Upper lobe of right lung (tissue), 1 donor: ENCODE data around the gene NPLOC4. TPM values are rescaled to one million over a fixed set of nuclear protein-coding genes. Genes with fewer than 3 reads are reported as not detected.
A peak's percentile ranks its signal among the peaks of the same experiment; 100 is the strongest.

Experiments used
- ATAC-seq: fragments of 200-7000 bp; cut with Tn5 transposase; one replicate; pipeline ENCODE4 v1.9.1; 2020; ENCODE audit warnings: mild to moderate bottlenecking, moderate library complexity
- DNase-seq: peaks from one replicate; pipeline ENCODE4 v3.0.0-alpha.2; 2020
- H3K27ac ChIP-seq: fragments of 200-600 bp; one replicate; pipeline ENCODE4 v1.8.0; 2022
- H3K27me3 ChIP-seq: fragments of 200-600 bp; one replicate; pipeline ENCODE4 v1.8.0; 2022; ENCODE audit warnings: mild to moderate bottlenecking
- H3K36me3 ChIP-seq: fragments of 200-600 bp; one replicate; pipeline ENCODE4 v1.8.0; 2022
- H3K4me1 ChIP-seq: fragments of 200-600 bp; one replicate; pipeline ENCODE4 v1.8.0; 2022
- H3K4me3 ChIP-seq: fragments of 200-600 bp; one replicate; pipeline ENCODE4 v1.8.0; 2022; ENCODE audit warnings: mild to moderate bottlenecking
- H3K9me3 ChIP-seq: fragments of 200-600 bp; one replicate; pipeline ENCODE4 v1.8.0; 2022
- intact Hi-C: fragments of 100-400 bp; cut with DNase I; formaldehyde crosslinking; loops from one replicate; pipeline ENCODE4 v1.11.0; 2022
- total RNA-seq: library from RNA; stranded (reverse); fragmentation: NEBNext Ultra II Directional; extraction: Animal tissue kit (Norgen Biotek cat#: 25700); gene quantifications from one replicate; pipeline ENCODE4 v1.2.1, GENCODE V29; 2021
- TF ChIP-seq, protein P1 (sequence below): fragments of 200-600 bp; IDR thresholded peaks from one replicate; pipeline ENCODE4 v1.8.0; 2022; ENCODE audit warnings: antibody characterized with exemption
- donor health status: DM: no; HTN: yes; CAD: no; lungs with severe emphysema.

Gene NPLOC4
- total RNA-seq, 1 donor from 2014 or later, result 93.6 TPM

DNA sequence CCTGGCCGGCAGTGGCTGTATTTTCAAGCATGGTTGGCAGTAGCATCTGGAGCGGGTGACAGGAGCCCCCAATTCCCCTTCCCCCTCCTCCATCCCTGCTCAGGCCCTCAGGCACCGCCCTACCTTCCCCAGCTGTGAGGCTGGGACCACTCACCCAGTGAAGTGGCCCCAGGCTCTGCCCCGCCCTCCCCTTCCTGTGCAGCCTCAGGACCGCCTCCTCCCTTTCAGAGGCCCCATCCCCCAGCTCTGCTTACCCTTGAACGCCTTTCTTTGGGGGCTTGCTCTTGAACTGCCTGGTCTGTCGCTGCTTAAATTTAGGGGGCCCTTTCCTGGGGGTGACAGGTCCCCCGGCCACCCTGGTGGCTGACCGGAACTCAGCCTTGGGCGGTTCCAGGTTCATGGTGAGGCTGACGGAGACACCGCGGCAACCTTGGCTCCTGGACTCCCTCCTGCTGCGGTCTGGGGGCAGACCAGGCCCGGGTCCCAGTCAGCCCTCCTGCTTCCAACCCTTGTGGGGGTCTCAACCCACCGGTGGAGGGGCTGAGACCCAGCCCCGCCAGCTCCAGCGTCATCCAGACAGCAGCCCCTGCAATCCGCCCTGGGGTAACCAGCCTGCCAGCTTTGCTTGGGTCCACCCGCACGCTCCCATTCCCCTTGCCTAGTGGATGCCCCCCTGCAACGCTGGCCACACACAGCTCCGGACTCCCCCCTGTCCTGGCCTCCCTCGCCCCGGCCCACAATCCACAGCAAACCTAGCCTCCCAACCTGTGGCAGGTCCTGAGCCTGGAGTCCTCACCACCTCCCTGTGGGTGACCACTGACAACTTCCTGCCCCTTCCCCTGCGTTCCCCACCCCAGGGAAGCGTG, 16.2 kb upstream of the NPLOC4 start:
- Histone ChIP-seq H3K27ac (no peak overlapping the region), H3K27me3 (peaks cover 26% of the 10 kb centered on the region), H3K36me3 (no peaks in the 10 kb centered on the region), H3K4me1 (no peaks in the 10 kb centered on the region), H3K9me3 (no peaks in the 10 kb centered on the region), H3K4me3 (peak overlapping the region; percentile 16)
- ATAC-seq (peak; percentile 21), DNase-seq (no peak)
- intact Hi-C loops, result no loop called here
- TF ChIP-seq, protein P1, sequence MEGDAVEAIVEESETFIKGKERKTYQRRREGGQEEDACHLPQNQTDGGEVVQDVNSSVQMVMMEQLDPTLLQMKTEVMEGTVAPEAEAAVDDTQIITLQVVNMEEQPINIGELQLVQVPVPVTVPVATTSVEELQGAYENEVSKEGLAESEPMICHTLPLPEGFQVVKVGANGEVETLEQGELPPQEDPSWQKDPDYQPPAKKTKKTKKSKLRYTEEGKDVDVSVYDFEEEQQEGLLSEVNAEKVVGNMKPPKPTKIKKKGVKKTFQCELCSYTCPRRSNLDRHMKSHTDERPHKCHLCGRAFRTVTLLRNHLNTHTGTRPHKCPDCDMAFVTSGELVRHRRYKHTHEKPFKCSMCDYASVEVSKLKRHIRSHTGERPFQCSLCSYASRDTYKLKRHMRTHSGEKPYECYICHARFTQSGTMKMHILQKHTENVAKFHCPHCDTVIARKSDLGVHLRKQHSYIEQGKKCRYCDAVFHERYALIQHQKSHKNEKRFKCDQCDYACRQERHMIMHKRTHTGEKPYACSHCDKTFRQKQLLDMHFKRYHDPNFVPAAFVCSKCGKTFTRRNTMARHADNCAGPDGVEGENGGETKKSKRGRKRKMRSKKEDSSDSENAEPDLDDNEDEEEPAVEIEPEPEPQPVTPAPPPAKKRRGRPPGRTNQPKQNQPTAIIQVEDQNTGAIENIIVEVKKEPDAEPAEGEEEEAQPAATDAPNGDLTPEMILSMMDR, result no peak

DNA sequence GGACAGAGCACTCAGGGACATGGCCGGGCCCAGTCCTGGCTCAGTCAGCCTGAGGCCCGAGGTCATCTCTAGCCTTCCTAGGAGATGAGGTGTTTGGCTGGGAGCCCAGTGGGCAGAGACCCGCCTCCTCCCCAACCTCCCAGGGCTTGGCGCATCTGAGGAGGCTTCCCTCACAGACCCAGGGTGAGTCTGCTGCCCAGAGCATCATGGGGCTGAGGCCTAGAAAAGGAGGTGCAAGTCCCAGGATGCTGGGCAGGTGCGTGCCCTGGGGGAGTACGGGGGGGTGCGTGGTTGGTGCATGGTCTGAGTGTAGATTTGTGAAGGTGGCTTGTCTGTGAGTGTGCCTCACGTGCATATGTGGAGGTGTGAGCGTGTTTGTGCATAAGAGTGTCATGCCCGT, 14.8 kb upstream of the NPLOC4 start:
- H3K4me1 ChIP-seq, result no peaks in the 10 kb centered on the region
- no peaks in the 10 kb centered on the region for H3K36me3 ChIP-seq
- intact Hi-C loops, result no loop called here
- no peak for ATAC-seq
- no peak overlapping the region for H3K27ac ChIP-seq
- peaks cover 35% of the 10 kb centered on the region for H3K27me3 ChIP-seq
- DNase-seq, result no peak
- TF ChIP-seq, protein P1, result no peak
- no peaks in the 10 kb centered on the region for H3K9me3 ChIP-seq
- no peak overlapping the region for H3K4me3 ChIP-seq

DNA sequence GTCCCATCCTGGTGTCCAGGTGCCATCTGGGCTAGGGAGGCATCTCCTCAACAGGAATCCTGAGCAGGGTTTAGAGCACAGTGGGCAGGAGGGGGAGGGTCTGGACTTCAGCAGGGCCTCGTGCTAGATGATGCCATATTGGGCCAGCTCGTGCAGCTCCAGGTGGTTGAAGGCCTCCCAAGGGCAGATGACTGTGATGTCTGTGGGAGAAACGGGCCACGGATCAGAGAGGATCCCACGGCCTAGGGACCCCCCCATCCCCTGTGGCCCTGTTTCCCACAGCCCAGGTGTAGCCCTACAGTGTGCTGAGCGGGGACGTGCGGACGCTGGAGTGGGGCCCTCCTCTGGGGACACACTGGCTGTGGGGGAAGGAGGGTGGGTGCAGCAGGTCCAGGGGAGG, 14.0 kb upstream of the NPLOC4 start:
- no peak for ATAC-seq
- no peak for DNase-seq
- Histone ChIP-seq H3K4me3 (no peak overlapping the region), H3K4me1 (no peaks in the 10 kb centered on the region), H3K36me3 (no peaks in the 10 kb centered on the region), H3K9me3 (no peaks in the 10 kb centered on the region), H3K27me3 (peaks cover 35% of the 10 kb centered on the region), H3K27ac (no peak overlapping the region)
- TF ChIP-seq, protein P1, result no peak
- intact Hi-C loops, result no loop called here

DNA sequence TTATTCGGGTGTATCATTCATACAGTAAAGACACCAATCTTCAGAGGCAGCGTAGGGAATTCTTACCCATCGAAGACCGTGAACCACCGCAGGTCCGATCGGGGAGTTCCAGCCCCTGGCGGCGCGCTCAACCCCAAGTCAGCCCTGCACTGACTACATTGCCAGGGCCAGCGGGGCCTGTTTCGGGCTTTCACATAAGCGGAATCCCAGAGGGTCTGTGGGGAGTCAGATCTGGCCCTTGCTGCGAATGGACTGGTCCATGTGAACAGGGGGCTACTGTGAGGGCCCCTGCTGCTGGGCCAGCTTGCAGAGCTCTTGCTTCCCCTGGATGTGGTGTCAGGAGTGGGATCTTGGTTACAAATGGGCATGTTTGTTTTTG, 11.8 kb upstream of the NPLOC4 start:
- intact Hi-C loops, result no loop called here
- TF ChIP-seq, protein P1, result no peak
- ATAC-seq (no peak), DNase-seq (no peak)
- no peaks in the 10 kb centered on the region for H3K36me3 ChIP-seq
- no peak overlapping the region for H3K4me3 ChIP-seq
- no peaks in the 10 kb centered on the region for H3K4me1 ChIP-seq
- H3K27me3 ChIP-seq, result peaks cover 35% of the 10 kb centered on the region
- H3K27ac ChIP-seq, result no peak overlapping the region
- H3K9me3 ChIP-seq, result no peaks in the 10 kb centered on the region

DNA sequence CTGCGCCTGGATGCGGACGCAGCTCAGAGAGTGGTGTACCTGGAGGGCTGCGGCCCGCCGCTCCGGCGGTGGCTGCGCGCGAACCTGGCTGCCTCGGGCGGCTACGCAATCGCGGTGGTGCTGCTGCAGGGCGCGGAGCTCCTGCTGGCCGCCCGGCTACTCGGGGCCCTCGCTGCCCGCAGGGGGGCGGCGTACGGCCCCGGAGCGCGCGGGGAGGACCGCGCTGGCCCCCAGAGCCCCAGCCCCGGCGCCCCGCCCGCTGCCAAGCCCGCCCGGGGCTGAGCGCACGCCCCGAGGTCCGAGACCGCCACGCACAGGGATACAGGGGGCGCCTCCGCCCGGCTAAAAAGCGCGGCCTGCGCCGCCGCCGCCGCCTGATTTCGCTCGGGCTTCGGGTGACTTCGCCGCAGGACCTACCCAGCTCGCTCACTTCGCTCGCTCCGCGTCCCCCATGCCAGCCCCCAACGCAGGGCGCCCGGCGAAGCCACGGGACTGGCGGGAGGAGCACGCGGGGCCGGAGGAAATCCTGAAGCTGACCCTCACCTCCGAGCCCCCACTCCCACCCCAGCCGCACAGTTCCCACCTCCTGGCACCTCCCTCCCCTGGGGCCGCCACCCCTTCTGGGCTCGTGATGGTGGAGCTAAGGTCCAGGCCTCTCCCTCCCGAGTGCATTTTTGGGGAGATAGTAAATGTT, 11.2 kb upstream of the NPLOC4 start:
- no peaks in the 10 kb centered on the region for H3K4me1 ChIP-seq
- no peak for DNase-seq
- TF ChIP-seq, protein P1, result no peak
- peaks cover 35% of the 10 kb centered on the region for H3K27me3 ChIP-seq
- no peak for ATAC-seq
- no peak overlapping the region for H3K4me3 ChIP-seq
- intact Hi-C loops, result no loop called here
- H3K27ac ChIP-seq, result no peak overlapping the region
- no peaks in the 10 kb centered on the region for H3K9me3 ChIP-seq
- H3K36me3 ChIP-seq, result no peaks in the 10 kb centered on the region
